Measurements from ENCODE around the gene CD99. TPM values are rescaled to one million over a fixed set of nuclear protein-coding genes. Genes with fewer than 3 reads are reported as not detected.
"Not testable (repeated sequence)": the region's sequence is repeated elsewhere in the genome, so short reads cannot be mapped to it uniquely, and the experiment has no call there.

Gene CD99
- total and polyA plus RNA-seq, 9 of the 15 experiments (the other 6 are each of a cell fraction or from before 2014, with no cell fraction given), result 5.0 to 55.3 (median 34.5) TPM

GRCh38 chrX:2774776-2775175 lies 83.7 kb downstream of the CD99 start (continued):
- TF ChIP-seq NR2C2 (CRISPR knock-in tag; IDR thresholded peaks at IDR 0.05) (no peak), NR2C2 (tag; IDR thresholded peaks at IDR 0.05) (no peak), MAZ (CRISPR knock-in tag; conservative IDR thresholded peaks at IDR 0.05 in 1 of 2, IDR thresholded peaks at IDR 0.05 in 1 of 2) (no peak), HSF4 (CRISPR knock-in tag; IDR thresholded peaks at IDR 0.05; ENCODE audit: borderline replicate concordance) (no peak), DACH1 (IDR thresholded peaks at IDR 0.05; ENCODE audit: partially characterized antibody) (no peak), PCBP2 (IDR thresholded peaks at IDR 0.05; ENCODE audit: low read depth, low read length, poor library complexity, severe bottlenecking) (no peak), ARID4B (CRISPR knock-in tag; IDR thresholded peaks at IDR 0.05) (no peak), DIDO1 (tag; IDR thresholded peaks at IDR 0.05; ENCODE audit: low read depth) (no peak), ZNF57 (CRISPR knock-in tag; IDR thresholded peaks at IDR 0.05) (no peak), RBM25 (IDR thresholded peaks at IDR 0.05; ENCODE audit: low read depth, low read length, severe bottlenecking) (peak; percentile 49), ZNF121 (CRISPR knock-in tag; conservative IDR thresholded peaks at IDR 0.05) (no peak), ZNF146 (CRISPR knock-in tag; IDR thresholded peaks at IDR 0.05; ENCODE audit: unreplicated experiment) (no peak)

GRCh38 chrX:2780472-2781225 lies 89.6 kb downstream of the CD99 start:
- POLR2A ChIA-PET; H3K9ac ChIP-seq (ENCODE audit: insufficient read depth in 1 of 2, low read depth in 2 of 2, low read length in 2 of 2); H3K9me1 ChIP-seq (ENCODE audit: control insufficient read depth, insufficient read depth, low read length); H2AFZ ChIP-seq (ENCODE audit: low read depth, low read length); H3K27ac ChIP-seq (ENCODE audit: extremely low read depth, low read depth, low read length); FAIRE-seq; H3K79me2 ChIP-seq (ENCODE audit: control insufficient read depth, insufficient read depth, low read length); H3K4me3 ChIP-seq; H3K36me3 ChIP-seq (ENCODE audit: control insufficient read depth, insufficient read depth, low read length); DNase-seq (ENCODE audit: extremely low read depth in 1 of 4, low spot score in 3 of 4); H3K4me2 ChIP-seq (ENCODE audit: insufficient read depth, low read length); BruUV-seq (replicated peaks); in situ Hi-C loops (cut with MboI); H3K9me3 ChIP-seq (replicated peaks; ENCODE audit: control insufficient read depth, insufficient read depth, low read depth, low read length); H3K4me1 ChIP-seq (replicated peaks in 1 of 2; ENCODE audit: control insufficient read depth in 2 of 2, insufficient read depth in 2 of 2, low read length in 2 of 2); intact Hi-C loops (cut with micrococcal nuclease); ATAC-seq; H4K20me1 ChIP-seq (replicated peaks; ENCODE audit: control insufficient read depth, insufficient read depth, low read length); H3K27me3 ChIP-seq (ENCODE audit: control insufficient read depth in 2 of 2, insufficient read depth in 2 of 2, low read length in 2 of 2); CTCF ChIA-PET (ENCODE audit: low intra/inter-chr PET ratio): not testable (repeated sequence)
- WGBS (ENCODE audit: insufficient coverage, low coverage, missing lambda C conversion rate), result 23% methylated on average over 9 of the region's 12 CpGs
